Psoas muscle (tissue), 8 donors: ENCODE results near the gene AMHR2. TPM values are rescaled to one million over a fixed set of nuclear protein-coding genes. Genes with fewer than 3 reads are reported as not detected.
A peak's percentile ranks its signal among the peaks of the same experiment; 100 is the strongest.

Source experiments
- ATAC-seq, 4 donors: fragments of 200-7000 bp; cut with Tn5 transposase; one replicate each; pipeline ENCODE4 v1.9.1; 2020; ENCODE audit warnings: moderate library complexity in 3 of 4, mild to moderate bottlenecking in 2 of 4
- DNase-seq, 2 donors: peaks; one replicate each; pipeline ENCODE4 v3.0.0-alpha.2; 2020
- H3K27ac ChIP-seq: fragments of 200-600 bp; one replicate; pipeline ENCODE4 v1.8.0; 2022
- H3K27me3 ChIP-seq, 3 donors: fragments of 200-600 bp in 1 of 3; one replicate each; pipeline versions ENCODE4 v1.6.1 to v1.8.0; 2013 to 2022; ENCODE audit warnings: low read length in 2 of 3, mild to moderate bottlenecking in 2 of 3, moderate library complexity in 1 of 3; ENCODE audit not compliant: insufficient read depth in 3 of 3
- H3K36me3 ChIP-seq, 2 donors: fragments of 200-600 bp in 1 of 2; one replicate each; pipeline versions ENCODE4 v1.6.1 to v1.8.0; 2013 to 2022; ENCODE audit warnings: low read depth in 1 of 2, mild to moderate bottlenecking in 1 of 2, moderate library complexity in 1 of 2; ENCODE audit not compliant: insufficient read depth in 1 of 2
- H3K4me1 ChIP-seq: fragments of 200-600 bp; one replicate; pipeline ENCODE4 v1.8.0; 2022
- H3K4me3 ChIP-seq: fragments of 200-600 bp; one replicate; pipeline ENCODE4 v1.8.0; 2022; ENCODE audit warnings: mild to moderate bottlenecking
- H3K9me3 ChIP-seq: fragments of 200-600 bp; one replicate; pipeline ENCODE4 v1.8.0; 2022
- CTCF ChIP-seq: fragments of 200-600 bp; IDR thresholded peaks from one replicate; pipeline ENCODE4 v1.8.0; 2022; ENCODE audit warnings: antibody characterized with exemption
- WGBS, 3 donors: extraction: QIAGEN DNeasy Blood & Tissue Kit; methylation state at CpG; one replicate each; pipeline versions ENCODE4 v1.1.6 to v1.1.7; 2013; 5-methylcytosine and 5-hydroxymethylcytosine counted together
- intact Hi-C, 2 donors: fragments of 100-400 bp; cut with DNase I; formaldehyde crosslinking; loops; one replicate each; pipeline versions ENCODE4 v1.11.0 to v1.14.2; 2022
- polyA plus RNA-seq, 3 donors: library from polyadenylated mRNA; stranded (reverse); fragments of 200-250 nt; gene quantifications; one replicate each; pipeline ENCODE4 v1.2.3, GENCODE V29; 2013
- total RNA-seq, 4 donors: library from RNA; stranded (reverse); fragmentation: NEBNext Ultra II Directional in 2 of 4; extraction: Animal tissue kit (Norgen Biotek cat#: 25700) in 2 of 4; gene quantifications; one replicate each; pipeline versions ENCODE4 v1.2.1 to v1.2.4, GENCODE V29; 2021 to 2023
- donor health status: healthy with polysubstance abuse.
- donor health status: DM: no; HTN: no; CAD: no; lungs with moderate emphysema.
- donor health status: Bipolar disorder and iron deficiency.
- donor health status: healthy.
- donor health status: DM: yes; HTN: yes; CAD: no.
- donor health status: DM: no; HTN: no; CAD: no.
- donor health status: DM: no; HTN: no; CAD: no.
- donor health status: DM: yes; HTN: yes; CAD: no.

AMHR2 gene
- total and polyA plus RNA-seq, 7 donors, result 0.40 to 1.6 (median 0.84) TPM

GRCh38 chr12:53467082-53467481 is 43.4 kb downstream of the AMHR2 start:
- Histone ChIP-seq H3K36me3 (peaks cover 59 to 100% of the 10 kb centered on the region in 2 donors), H3K4me3 (peak overlapping the region; percentile 1), H3K27me3 (no peaks in the 10 kb centered on the region), H3K4me1 (peaks cover 91% of the 10 kb centered on the region), H3K9me3 (no peaks in the 10 kb centered on the region), H3K27ac (peak overlapping the region; percentile 66)
- WGBS, 3 donors, result 25 to 50% (median 33%) methylated on average over 5 of the region's 5 CpGs
- no peak for TF ChIP-seq CTCF
- DNase-seq (no peak), ATAC-seq (peak; percentile 66 to 69 (median 68))
- intact Hi-C loops, result no loop called here

GRCh38 chr12:53467880-53468279 is 44.2 kb downstream of the AMHR2 start:
- Histone ChIP-seq H3K36me3 (peaks cover 57 to 100% of the 10 kb centered on the region in 2 donors), H3K27ac (peak overlapping the region; percentile 66), H3K9me3 (no peaks in the 10 kb centered on the region), H3K4me1 (peaks cover 91% of the 10 kb centered on the region), H3K4me3 (no peak overlapping the region), H3K27me3 (no peaks in the 10 kb centered on the region)
- intact Hi-C loops, result no loop called here
- ATAC-seq (no peak), DNase-seq (no peak)
- 28 to 51% (median 36%) methylated on average over 2 of the region's 2 CpGs for WGBS, 3 donors
- TF ChIP-seq CTCF, result no peak

- no peak for DNase-seq
- ATAC-seq, result no peak
- 49 to 67% (median 64%) methylated on average over 1 of the region's 1 CpG for WGBS, 3 donors
- H3K27me3 ChIP-seq, result no peaks in the 10 kb centered on the region
- intact Hi-C loops, result no loop called here
- H3K4me3 ChIP-seq, result no peak overlapping the region
- peaks cover 91% of the 10 kb centered on the region for H3K4me1 ChIP-seq
- H3K9me3 ChIP-seq, result no peaks in the 10 kb centered on the region
- H3K27ac ChIP-seq, result peak overlapping the region; percentile 66
- H3K36me3 ChIP-seq, result peaks cover 54 to 100% of the 10 kb centered on the region in 2 donors
- TF ChIP-seq CTCF, result no peak
Observed at GRCh38 chr12:53468282-53468681, 44.6 kb downstream of the AMHR2 start.

- no peak for DNase-seq
- no peaks in the 10 kb centered on the region for H3K9me3 ChIP-seq
- intact Hi-C loops, result no loop called here
- ATAC-seq, result no peak
- peak overlapping the region; percentile 11 for H3K27ac ChIP-seq
- no peaks in the 10 kb centered on the region for H3K27me3 ChIP-seq
- no peak overlapping the region for H3K4me3 ChIP-seq
- 72 to 87% (median 84%) methylated on average over 1 of the region's 1 CpG for WGBS, 3 donors
- H3K4me1 ChIP-seq, result peaks cover 81% of the 10 kb centered on the region
- TF ChIP-seq CTCF, result no peak
- H3K36me3 ChIP-seq, result peaks cover 53 to 100% of the 10 kb centered on the region in 2 donors
Observed at GRCh38 chr12:53472056-53472582, 48.5 kb downstream of the AMHR2 start.

GRCh38 chr12:53474077-53474476 is 50.4 kb downstream of the AMHR2 start:
- ATAC-seq (no peak), DNase-seq (no peak)
- WGBS, 3 donors, result 71 to 92% (median 71%) methylated on average over 2 of the region's 2 CpGs
- H3K27ac ChIP-seq, result peak overlapping the region; percentile 25
- no peaks in the 10 kb centered on the region for H3K9me3 ChIP-seq
- no peak for TF ChIP-seq CTCF
- no peak overlapping the region for H3K4me3 ChIP-seq
- H3K27me3 ChIP-seq, result no peaks in the 10 kb centered on the region
- H3K36me3 ChIP-seq, result peaks cover 42 to 100% of the 10 kb centered on the region in 2 donors
- peaks cover 73% of the 10 kb centered on the region for H3K4me1 ChIP-seq
- intact Hi-C loops, result no loop called here
